Frontal cortex (tissue), 4 donors: Measurements from ENCODE around the gene CCDC141. TPM values are rescaled to one million over a fixed set of nuclear protein-coding genes. Genes with fewer than 3 reads are reported as not detected.
"Not testable (repeated sequence)": the region's sequence is repeated elsewhere in the genome, so short reads cannot be mapped to it uniquely, and the experiment has no call there.

Source experiments
- DNase-seq, 2 donors: peaks; one replicate each; pipeline ENCODE4 v3.0.0; 2012; ENCODE audit warnings: low spot score in 2 of 2
- FAIRE-seq: peaks from 2 replicates; lab custom pipeline; 2012; peaks lifted over from hg19 to GRCh38; lab: Jason Lieb, UNC
- total RNA-seq: library from RNA; depleted of rRNA; stranded (reverse); fragments of >200 nt; gene quantifications from one replicate; pipeline ENCODE4 v1.2.3, GENCODE V29; 2014
- donor health status: control.
- donor health status: control.
- donor health status: control.

The CCDC141 gene
- 1.2 TPM for total RNA-seq

- FAIRE-seq: no peak
- DNase-seq: no peak
Observed at GRCh38 chr2:179049546-179050311, at the start of gene CCDC141. TSS of gene CCDC141 (minus strand) at chr2:179050137. CDS start at chr2:179049941, 196 bp downstream.

GRCh38 chr2:179098080-179098689, 48.2 kb upstream of the CCDC141 start:
- no peak for DNase-seq
- FAIRE-seq: no peak

- FAIRE-seq (no peak), DNase-seq (no peak)
Observed at GRCh38 chr2:179097131-179097530, 47.2 kb upstream of the CCDC141 start.

GRCh38 chr2:179096090-179096489, 46.2 kb upstream of the CCDC141 start:
- FAIRE-seq (no peak), DNase-seq (no peak)

- not testable (repeated sequence) for FAIRE-seq, DNase-seq
Observed at GRCh38 chr2:179092912-179093311, 43.0 kb upstream of the CCDC141 start.

- DNase-seq (no peak), FAIRE-seq (no peak)
Observed at GRCh38 chr2:179082697-179083096, 32.8 kb upstream of the CCDC141 start.

GRCh38 chr2:179081954-179082353, 32.0 kb upstream of the CCDC141 start:
- DNase-seq (no peak), FAIRE-seq (no peak)

- FAIRE-seq: no peak
Observed at GRCh38 chr2:179072527-179072926, 22.6 kb upstream of the CCDC141 start.

GRCh38 chr2:179071810-179072355, 21.9 kb upstream of the CCDC141 start:
- DNase-seq (no peak), FAIRE-seq (no peak)

More at GRCh38 chr2:179072527-179072926, 22.6 kb upstream of the CCDC141 start:
- no peak for DNase-seq

- DNase-seq (no peak), FAIRE-seq (no peak)
Observed at GRCh38 chr2:179070895-179071294, 21.0 kb upstream of the CCDC141 start.

- DNase-seq (no peak), FAIRE-seq (no peak)
Observed at GRCh38 chr2:179069685-179070084, 19.7 kb upstream of the CCDC141 start.

GRCh38 chr2:179068991-179069643, 19.2 kb upstream of the CCDC141 start:
- no peak for DNase-seq
- FAIRE-seq: no peak

- DNase-seq: no peak
- no peak for FAIRE-seq
Observed at GRCh38 chr2:179059026-179059700, 9.2 kb upstream of the CCDC141 start.

- no peak for DNase-seq
- FAIRE-seq: no peak
Observed at GRCh38 chr2:179057737-179058136, 7.8 kb upstream of the CCDC141 start.

GRCh38 chr2:179053568-179053967, 3.6 kb upstream of the CCDC141 start:
- not testable (repeated sequence) for FAIRE-seq, DNase-seq

- no peak for FAIRE-seq
- DNase-seq: no peak
Observed at GRCh38 chr2:179051250-179051649, 1.3 kb upstream of the CCDC141 start.

- no peak for DNase-seq
- FAIRE-seq: no peak
Observed at GRCh38 chr2:179050755-179051154, 818 bp upstream of the CCDC141 start.

- DNase-seq (no peak), FAIRE-seq (no peak)
Observed at GRCh38 chr2:179049203-179049545, 763 bp downstream of the CCDC141 start.

GRCh38 chr2:179048099-179048498, 1.8 kb downstream of the CCDC141 start:
- FAIRE-seq (no peak), DNase-seq (no peak)

GRCh38 chr2:179045602-179046001, 4.3 kb downstream of the CCDC141 start:
- not testable (repeated sequence) for DNase-seq, FAIRE-seq
